ENCODE data around the gene RTN4R. TPM values are rescaled to one million over a fixed set of nuclear protein-coding genes. Genes with fewer than 3 reads are reported as not detected.

The RTN4R gene
- total and polyA plus RNA-seq, 9 of the 15 experiments (the other 6 are each of a cell fraction or from before 2014, with no cell fraction given) = 0.04 to 2.8 (median 1.4) TPM; not detected in 3

- TF ChIP-seq HNRNPUL1 (IDR thresholded peaks at IDR 0.05; ENCODE audit: low read length) (no peak), SMARCC2 (IDR thresholded peaks at IDR 0.05; ENCODE audit: low read depth) (no peak), ZNF695 (CRISPR knock-in tag; IDR thresholded peaks at IDR 0.05) (no peak), ZNF316 (IDR thresholded peaks at IDR 0.05) (no peak), MCM5 (IDR thresholded peaks at IDR 0.05; ENCODE audit: low read depth) (no peak), SPI1 (IDR thresholded peaks at IDR 0.05; ENCODE audit: borderline replicate concordance, low read depth, low read length) (peak; percentile 42; the same call in 1 of the 2 replicates), ZBTB12 (CRISPR knock-in tag; IDR thresholded peaks at IDR 0.05) (no peak), NRF1 (conservative IDR thresholded peaks at IDR 0.05 in 1 of 2, IDR thresholded peaks at IDR 0.05 in 1 of 2) (no peak), KLF13 (tag; IDR thresholded peaks at IDR 0.05; ENCODE audit: borderline replicate concordance, low read depth) (no peak), ZNF57 (CRISPR knock-in tag; IDR thresholded peaks at IDR 0.05) (no peak), ZNF395 (CRISPR knock-in tag; IDR thresholded peaks at IDR 0.05) (peak; percentile 42; the same call in 1 of the 2 replicates), RBM39 (optimal IDR thresholded peaks at IDR 0.05; ENCODE audit: low read depth, low read length) (no peak), ARID2 (IDR thresholded peaks at IDR 0.05) (no peak)
- TF ChIP-seq, protein P1, sequence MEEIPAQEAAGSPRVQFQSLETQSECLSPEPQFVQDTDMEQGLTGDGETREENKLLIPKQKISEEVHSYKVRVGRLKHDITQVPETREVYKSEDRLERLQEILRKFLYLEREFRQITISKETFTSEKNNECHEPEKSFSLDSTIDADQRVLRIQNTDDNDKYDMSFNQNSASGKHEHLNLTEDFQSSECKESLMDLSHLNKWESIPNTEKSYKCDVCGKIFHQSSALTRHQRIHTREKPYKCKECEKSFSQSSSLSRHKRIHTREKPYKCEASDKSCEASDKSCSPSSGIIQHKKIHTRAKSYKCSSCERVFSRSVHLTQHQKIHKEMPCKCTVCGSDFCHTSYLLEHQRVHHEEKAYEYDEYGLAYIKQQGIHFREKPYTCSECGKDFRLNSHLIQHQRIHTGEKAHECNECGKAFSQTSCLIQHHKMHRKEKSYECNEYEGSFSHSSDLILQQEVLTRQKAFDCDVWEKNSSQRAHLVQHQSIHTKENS (CRISPR knock-in tag; IDR thresholded peaks at IDR 0.05) = no peak
- TF ChIP-seq, protein P2, sequence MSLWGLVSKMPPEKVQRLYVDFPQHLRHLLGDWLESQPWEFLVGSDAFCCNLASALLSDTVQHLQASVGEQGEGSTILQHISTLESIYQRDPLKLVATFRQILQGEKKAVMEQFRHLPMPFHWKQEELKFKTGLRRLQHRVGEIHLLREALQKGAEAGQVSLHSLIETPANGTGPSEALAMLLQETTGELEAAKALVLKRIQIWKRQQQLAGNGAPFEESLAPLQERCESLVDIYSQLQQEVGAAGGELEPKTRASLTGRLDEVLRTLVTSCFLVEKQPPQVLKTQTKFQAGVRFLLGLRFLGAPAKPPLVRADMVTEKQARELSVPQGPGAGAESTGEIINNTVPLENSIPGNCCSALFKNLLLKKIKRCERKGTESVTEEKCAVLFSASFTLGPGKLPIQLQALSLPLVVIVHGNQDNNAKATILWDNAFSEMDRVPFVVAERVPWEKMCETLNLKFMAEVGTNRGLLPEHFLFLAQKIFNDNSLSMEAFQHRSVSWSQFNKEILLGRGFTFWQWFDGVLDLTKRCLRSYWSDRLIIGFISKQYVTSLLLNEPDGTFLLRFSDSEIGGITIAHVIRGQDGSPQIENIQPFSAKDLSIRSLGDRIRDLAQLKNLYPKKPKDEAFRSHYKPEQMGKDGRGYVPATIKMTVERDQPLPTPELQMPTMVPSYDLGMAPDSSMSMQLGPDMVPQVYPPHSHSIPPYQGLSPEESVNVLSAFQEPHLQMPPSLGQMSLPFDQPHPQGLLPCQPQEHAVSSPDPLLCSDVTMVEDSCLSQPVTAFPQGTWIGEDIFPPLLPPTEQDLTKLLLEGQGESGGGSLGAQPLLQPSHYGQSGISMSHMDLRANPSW (CRISPR knock-in tag; IDR thresholded peaks at IDR 0.05) = no peak
- TF ChIP-seq, protein P3, sequence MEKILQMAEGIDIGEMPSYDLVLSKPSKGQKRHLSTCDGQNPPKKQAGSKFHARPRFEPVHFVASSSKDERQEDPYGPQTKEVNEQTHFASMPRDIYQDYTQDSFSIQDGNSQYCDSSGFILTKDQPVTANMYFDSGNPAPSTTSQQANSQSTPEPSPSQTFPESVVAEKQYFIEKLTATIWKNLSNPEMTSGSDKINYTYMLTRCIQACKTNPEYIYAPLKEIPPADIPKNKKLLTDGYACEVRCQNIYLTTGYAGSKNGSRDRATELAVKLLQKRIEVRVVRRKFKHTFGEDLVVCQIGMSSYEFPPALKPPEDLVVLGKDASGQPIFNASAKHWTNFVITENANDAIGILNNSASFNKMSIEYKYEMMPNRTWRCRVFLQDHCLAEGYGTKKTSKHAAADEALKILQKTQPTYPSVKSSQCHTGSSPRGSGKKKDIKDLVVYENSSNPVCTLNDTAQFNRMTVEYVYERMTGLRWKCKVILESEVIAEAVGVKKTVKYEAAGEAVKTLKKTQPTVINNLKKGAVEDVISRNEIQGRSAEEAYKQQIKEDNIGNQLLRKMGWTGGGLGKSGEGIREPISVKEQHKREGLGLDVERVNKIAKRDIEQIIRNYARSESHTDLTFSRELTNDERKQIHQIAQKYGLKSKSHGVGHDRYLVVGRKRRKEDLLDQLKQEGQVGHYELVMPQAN (IDR thresholded peaks at IDR 0.05; ENCODE audit: borderline replicate concordance) = no peak
Measured at GRCh38 chr22:20243537-20244249, 24.4 kb downstream of the RTN4R start (continued).

All from K562 (cell line).